Neural cell (in vitro differentiated cells): ENCODE results near the gene TACO1. TPM values are rescaled to one million over a fixed set of nuclear protein-coding genes. Genes with fewer than 3 reads are reported as not detected.

Experiments used
- H2AFZ ChIP-seq: fragments of 200-600, 300-800 bp; sonication (generic), shearing (Covaris generic); 2 replicates; pipeline ENCODE4 v1.6.0; 2014; ENCODE audit warnings: low read depth, mild to moderate bottlenecking, antibody characterized with exemption, low read length, moderate library complexity
- H3F3A ChIP-seq: fragments of 200-600 bp; shearing (Covaris generic); 2 replicates; pipeline ENCODE4 v1.6.1; 2016; ENCODE audit warnings: mild to moderate bottlenecking, moderate library complexity, mixed read lengths, antibody characterized with exemption, low read length; ENCODE audit not compliant: insufficient read depth, poor library complexity, severe bottlenecking
- H3K27ac ChIP-seq: fragments of 200-600, 300-800 bp; sonication (generic), shearing (Covaris generic); 2 replicates; pipeline ENCODE4 v1.5.1; 2014; ENCODE audit warnings: mild to moderate bottlenecking, low read length, moderate library complexity
- H3K27me3 ChIP-seq: fragments of 300-800, 200-600 bp; sonication (generic), shearing (Covaris generic); 2 replicates; pipeline ENCODE4 v1.6.0; 2014; ENCODE audit warnings: mild to moderate bottlenecking, low read depth, low read length, moderate library complexity; ENCODE audit not compliant: insufficient read depth
- H3K36me3 ChIP-seq: fragments of 300-800, 200-600 bp; sonication (generic), shearing (Covaris generic); 2 replicates; pipeline ENCODE4 v1.5.1; 2014; ENCODE audit warnings: mild to moderate bottlenecking, antibody characterized with exemption, low read length, moderate library complexity; ENCODE audit not compliant: insufficient read depth
- H3K4me2 ChIP-seq: fragments of 300-800, 200-600 bp; sonication (generic), shearing (Covaris generic); 2 replicates; pipeline ENCODE4 v1.6.0; 2014; ENCODE audit warnings: mild to moderate bottlenecking, low read length
- H3K4me3 ChIP-seq: fragments of 300-800, 200-600 bp; sonication (generic), shearing (Covaris generic); 2 replicates; pipeline ENCODE4 v1.5.1; 2014; ENCODE audit warnings: mild to moderate bottlenecking, low read length, moderate library complexity
- H3K79me2 ChIP-seq: fragments of 200-600 bp; shearing (Covaris generic); replicated peaks from 2 replicates; pipeline ENCODE4 v1.6.0; 2014; ENCODE audit warnings: mild to moderate bottlenecking, low read length, moderate library complexity; ENCODE audit not compliant: insufficient read depth
- H3K9ac ChIP-seq: fragments of 300-800, 200-600 bp; sonication (generic), shearing (Covaris generic); 2 replicates; pipeline ENCODE4 v1.6.1; 2016; ENCODE audit warnings: mild to moderate bottlenecking, low read length, mixed read lengths
- H3K9me2 ChIP-seq: fragments of 200-600 bp; shearing (Covaris generic); 2 replicates; pipeline ENCODE4 v1.6.1; 2016; ENCODE audit warnings: mild to moderate bottlenecking, low read length, mixed read lengths; ENCODE audit not compliant: insufficient read depth
- H3K9me3 ChIP-seq: fragments of 200-600, 300-800 bp; sonication (generic), shearing (Covaris generic); 2 replicates; pipeline ENCODE4 v1.6.1; 2016; ENCODE audit warnings: mild to moderate bottlenecking, mixed run types, low read length, moderate library complexity, mixed read lengths
- H4K20me1 ChIP-seq: fragments of 200-600 bp; shearing (Covaris generic); 2 replicates; pipeline ENCODE4 v1.6.1; 2016; ENCODE audit warnings: mild to moderate bottlenecking, mixed run types; ENCODE audit not compliant: insufficient read depth
- CTCF ChIP-seq: fragments of 450-650 bp; IDR thresholded peaks from 2 replicates; pipeline ENCODE4 v1.5.1; 2014; ENCODE audit warnings: antibody characterized with exemption, mild to moderate bottlenecking, moderate library complexity; ENCODE audit not compliant: poor library complexity, severe bottlenecking
- EP300 ChIP-seq: fragments of 450-650 bp; conservative IDR thresholded peaks from 2 replicates; pipeline ENCODE4 v1.6.1; 2014; ENCODE audit warnings: antibody characterized with exemption, mild to moderate bottlenecking, moderate library complexity; ENCODE audit not compliant: poor library complexity, severe bottlenecking
- EZH2 ChIP-seq: fragments of 200-600, 300-800 bp; shearing (Covaris generic), sonication (generic); IDR thresholded peaks from 2 replicates; pipeline ENCODE4 v1.6.1; 2014; ENCODE audit warnings: antibody characterized with exemption, low read length, borderline replicate concordance, mild to moderate bottlenecking; ENCODE audit not compliant: insufficient read depth, poor library complexity, severe bottlenecking
- MXI1 ChIP-seq: fragments of 450-650 bp; conservative IDR thresholded peaks from 2 replicates; pipeline ENCODE4 v1.6.1; 2014; ENCODE audit warnings: antibody characterized with exemption, mild to moderate bottlenecking; ENCODE audit not compliant: poor library complexity, severe bottlenecking
- POLR2AphosphoS5 ChIP-seq: IDR thresholded peaks from 2 replicates; pipeline ENCODE4 v1.6.1; 2012
- REST ChIP-seq: IDR thresholded peaks from 2 replicates; pipeline ENCODE4 v1.6.1; 2012; ENCODE audit warnings: borderline replicate concordance
- SMC3 ChIP-seq: fragments of 450-650 bp; conservative IDR thresholded peaks from 2 replicates; pipeline ENCODE4 v1.6.1; 2014; ENCODE audit warnings: antibody characterized with exemption, mild to moderate bottlenecking, moderate library complexity; ENCODE audit not compliant: poor library complexity
- TAF1 ChIP-seq: IDR thresholded peaks from 2 replicates; pipeline ENCODE4 v1.6.1; 2012; ENCODE audit warnings: low read depth
- polyA plus RNA-seq: library from polyadenylated mRNA; depleted of rRNA; stranded (reverse); fragments of >200 nt; gene quantifications from 2 replicates; pipeline ENCODE4 v1.2.3, GENCODE V29; 2014

The TACO1 gene
- polyA plus RNA-seq, 1 donor from 2014 or later: 16.2 TPM

GRCh38 chr17:63564562-63564961 is 36.1 kb upstream of the TACO1 start:
- H3K4me2 ChIP-seq: no peak overlapping the region
- H3K9me3 ChIP-seq: no peaks in the 10 kb centered on the region
- H4K20me1 ChIP-seq: no peaks in the 10 kb centered on the region
- H3K4me3 ChIP-seq: no peak overlapping the region
- H2AFZ ChIP-seq: no peak overlapping the region
- no peaks in the 10 kb centered on the region for H3K27me3 ChIP-seq
- TF ChIP-seq REST: no peak
- no peak for TF ChIP-seq EP300
- no peak for TF ChIP-seq EZH2
- no peak for TF ChIP-seq POLR2AphosphoS5
- no peak for TF ChIP-seq TAF1
- no peaks in the 10 kb centered on the region for H3K9me2 ChIP-seq
- H3K27ac ChIP-seq: no peak overlapping the region
- peaks cover 54% of the 10 kb centered on the region for H3K79me2 ChIP-seq
- no peak overlapping the region for H3K9ac ChIP-seq
- H3K36me3 ChIP-seq: no peaks in the 10 kb centered on the region
- H3F3A ChIP-seq: no peaks in the 10 kb centered on the region

- Histone ChIP-seq H3K79me2 (peaks cover 35% of the 10 kb centered on the region), H3K27me3 (no peaks in the 10 kb centered on the region), H3K4me3 (no peak overlapping the region), H3K9ac (no peak overlapping the region), H4K20me1 (no peaks in the 10 kb centered on the region), H3K36me3 (no peaks in the 10 kb centered on the region), H3K9me2 (no peaks in the 10 kb centered on the region), H3K9me3 (no peaks in the 10 kb centered on the region), H3K27ac (no peak overlapping the region), H2AFZ (no peak overlapping the region), H3K4me2 (no peak overlapping the region), H3F3A (no peaks in the 10 kb centered on the region)
- no peak for TF ChIP-seq REST
- no peak for TF ChIP-seq POLR2AphosphoS5
- no peak for TF ChIP-seq CTCF
- no peak for TF ChIP-seq TAF1
- no peak for TF ChIP-seq SMC3
- TF ChIP-seq EP300: no peak
- TF ChIP-seq MXI1: no peak
These were observed 33.5 kb upstream of the TACO1 start for GRCh38 chr17:63567229-63567628.
